T follicular helper cell (primary cell): ENCODE measurements around the gene TCERG1L.
"Not testable (repeated sequence)": the region's sequence is repeated elsewhere in the genome, so short reads cannot be mapped to it uniquely, and the experiment has no call there.

Source experiments
- DNase-seq: peaks from one replicate; pipeline ENCODE4 v3.0.0-alpha.2; 2020; ENCODE audit warnings: low read depth

TCERG1L gene

DNA sequence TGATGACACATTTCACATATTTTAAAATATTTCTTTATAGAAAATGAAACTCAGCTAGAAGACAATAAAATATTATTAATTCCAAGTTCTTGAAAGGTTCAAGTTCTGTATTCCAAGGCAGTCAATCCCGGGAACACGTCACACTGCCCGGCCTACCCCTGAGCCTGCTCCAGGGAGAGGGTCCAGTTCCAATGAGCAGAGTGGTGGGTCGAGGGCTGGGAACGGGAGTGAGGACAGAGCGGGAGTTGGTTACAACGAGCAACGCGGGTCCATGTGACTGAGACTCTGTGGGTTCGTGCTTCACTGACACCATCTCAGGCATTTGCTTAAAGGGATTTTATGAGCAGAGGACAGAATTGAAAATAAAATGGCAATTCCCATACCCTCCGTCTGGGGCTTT, 209.4 kb downstream of the TCERG1L start:
- no peak for DNase-seq

DNA sequence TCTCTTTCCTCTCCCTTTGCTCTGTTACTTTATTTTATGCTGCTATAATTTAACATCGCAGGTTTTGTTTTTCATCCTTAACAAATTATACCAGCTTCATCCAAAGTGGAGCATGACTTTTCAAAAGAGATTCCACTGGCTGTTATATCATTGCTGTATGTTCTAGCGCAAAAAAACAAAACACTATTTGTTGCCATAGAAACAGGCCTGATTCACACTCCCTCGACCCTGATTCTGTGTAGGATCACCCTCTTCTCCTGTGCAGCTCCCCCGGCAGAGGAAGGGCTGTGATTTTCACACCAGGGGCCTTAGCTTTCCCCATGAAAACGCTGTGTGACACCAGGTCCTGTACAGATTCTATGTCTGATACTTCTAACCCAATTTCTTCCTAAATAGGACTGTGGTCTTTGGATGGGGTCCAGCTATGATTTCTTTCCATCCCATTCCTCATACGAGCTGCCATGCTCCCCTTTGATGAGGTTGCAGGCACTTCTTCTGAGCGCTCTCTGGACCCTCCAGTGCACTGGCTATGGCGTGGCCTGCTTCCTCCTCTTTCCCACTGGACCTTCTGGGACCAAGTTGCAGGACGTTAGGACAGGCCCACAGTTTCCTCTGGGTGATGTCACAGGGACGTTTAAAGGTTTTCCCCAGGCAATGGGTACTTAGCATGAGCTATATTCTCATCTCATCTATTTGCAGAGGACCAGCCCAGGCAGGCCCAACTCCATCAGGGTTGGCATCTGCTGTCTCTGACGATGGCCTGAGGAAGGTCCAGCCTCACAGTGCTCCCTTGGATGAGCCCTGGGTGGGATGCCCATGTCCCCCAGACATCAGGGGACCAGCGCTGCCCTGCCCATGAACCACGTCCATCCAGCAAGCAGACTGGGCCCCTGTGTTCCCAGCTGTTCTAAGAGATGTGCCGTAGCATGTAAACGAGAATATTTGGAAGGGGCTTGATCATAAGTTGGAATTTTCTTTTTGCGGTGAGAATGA, 210.8 kb downstream of the TCERG1L start:
- DNase-seq, result not testable (repeated sequence)

DNA sequence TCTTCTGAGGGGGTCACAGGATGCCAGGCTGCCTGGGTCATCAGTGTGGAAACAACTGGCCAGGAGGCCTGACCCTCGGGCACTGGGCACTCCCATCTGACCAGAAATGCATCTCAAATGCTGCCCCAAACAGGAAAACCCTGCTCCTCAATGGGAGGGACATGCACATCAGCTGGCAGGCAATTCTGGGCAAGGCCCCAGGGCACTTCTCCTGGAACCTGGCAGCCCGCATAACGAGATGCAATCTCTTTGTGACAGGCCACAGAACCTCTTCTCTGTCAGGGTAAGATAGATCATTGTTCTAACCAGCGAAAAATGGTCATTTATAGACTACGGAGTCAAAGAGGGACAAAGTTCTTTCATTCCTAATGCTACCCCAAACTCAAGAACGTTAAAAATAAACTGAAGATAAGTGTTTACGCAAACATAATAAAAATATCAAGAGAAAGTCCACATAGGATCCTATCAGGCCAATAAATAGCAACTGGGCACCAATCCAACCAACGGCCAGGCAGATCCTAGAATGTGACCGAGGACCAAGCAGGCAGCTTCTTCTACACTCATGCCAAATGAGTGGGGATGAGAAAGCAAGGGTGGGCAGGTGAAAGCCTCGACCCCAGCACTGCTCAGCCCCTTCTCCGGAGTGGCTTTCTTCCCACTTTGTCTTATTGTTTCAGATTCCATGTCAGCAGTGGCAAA, 212.3 kb downstream of the TCERG1L start:
- DNase-seq, result no peak

GRCh38 chr10:131098416-131098952, 213.0 kb downstream of the TCERG1L start:
- no peak for DNase-seq

DNA sequence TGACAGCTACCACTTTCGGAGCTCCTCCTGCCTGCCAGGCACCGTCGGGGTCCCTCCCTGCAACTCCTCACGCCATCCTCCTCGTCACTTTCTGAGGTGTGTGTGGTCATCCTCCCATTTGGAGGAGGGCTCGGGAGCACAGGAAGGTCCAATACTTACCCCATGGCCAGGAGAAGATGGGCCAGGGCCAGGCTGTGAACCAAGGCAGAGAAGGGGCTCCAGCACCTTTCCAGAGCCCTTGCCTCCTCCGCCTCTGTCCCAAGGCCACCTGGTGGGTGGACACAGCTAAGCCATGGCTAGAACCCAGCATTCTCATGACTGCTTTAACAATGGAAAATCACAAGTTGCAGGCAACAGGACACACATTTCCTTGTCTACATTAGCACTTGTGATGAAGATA, 215.5 kb downstream of the TCERG1L start:
- no peak for DNase-seq

DNA sequence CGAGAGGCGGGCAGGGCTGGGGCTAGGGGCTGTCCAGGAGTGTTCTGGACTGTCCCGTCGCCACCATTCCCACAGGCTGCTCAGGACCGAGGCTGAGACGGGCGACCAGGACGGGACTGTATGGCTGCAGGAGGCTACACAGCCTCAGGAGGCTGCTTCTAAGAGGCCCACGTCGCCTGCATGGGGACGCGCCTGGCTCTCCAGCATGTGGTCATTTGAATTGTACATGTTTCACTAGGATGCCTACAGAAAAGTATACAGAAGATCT, 216.3 kb downstream of the TCERG1L start:
- DNase-seq, result no peak

DNA sequence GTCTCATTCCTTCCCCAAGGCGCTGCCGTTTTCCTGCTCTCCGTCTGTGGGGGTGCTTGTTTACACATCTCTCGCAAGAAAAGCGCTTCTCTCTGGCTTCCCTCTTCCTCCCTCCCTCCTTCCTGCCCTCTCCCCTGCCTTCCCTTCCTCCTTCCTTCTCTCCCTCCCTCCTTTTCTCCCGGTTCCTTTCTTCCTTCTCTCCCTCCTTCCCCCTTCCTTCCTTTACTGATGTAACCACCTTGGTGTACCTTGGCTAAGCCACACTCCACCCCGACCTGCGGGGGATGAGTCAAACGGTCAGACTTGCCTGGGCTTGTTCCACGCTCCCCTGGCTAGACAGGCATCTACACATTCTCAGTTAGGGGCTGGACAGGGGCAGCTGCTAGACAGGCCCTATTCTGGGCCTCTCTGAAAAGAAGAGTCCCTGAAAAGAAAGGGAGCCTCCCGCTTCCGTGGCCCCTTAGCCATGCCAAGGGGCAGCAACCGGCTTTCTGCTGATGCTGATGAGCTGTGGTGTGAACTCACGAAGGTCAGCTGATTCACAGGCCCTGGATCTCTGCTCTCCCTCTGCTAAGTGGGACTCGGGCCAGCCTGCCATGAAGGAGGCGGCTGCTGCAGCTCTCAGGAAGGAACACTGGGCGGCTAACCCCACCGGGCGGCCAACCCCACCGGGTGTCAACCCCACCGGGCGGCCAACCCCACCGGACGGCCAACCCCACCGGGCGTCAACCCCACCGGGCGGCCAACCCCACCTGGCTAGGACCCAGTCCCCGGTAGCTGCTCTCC, 216.8 kb downstream of the TCERG1L start:
- no peak for DNase-seq

GRCh38 chr10:131093795-131094366, 217.6 kb downstream of the TCERG1L start:
- DNase-seq, result no peak

DNA sequence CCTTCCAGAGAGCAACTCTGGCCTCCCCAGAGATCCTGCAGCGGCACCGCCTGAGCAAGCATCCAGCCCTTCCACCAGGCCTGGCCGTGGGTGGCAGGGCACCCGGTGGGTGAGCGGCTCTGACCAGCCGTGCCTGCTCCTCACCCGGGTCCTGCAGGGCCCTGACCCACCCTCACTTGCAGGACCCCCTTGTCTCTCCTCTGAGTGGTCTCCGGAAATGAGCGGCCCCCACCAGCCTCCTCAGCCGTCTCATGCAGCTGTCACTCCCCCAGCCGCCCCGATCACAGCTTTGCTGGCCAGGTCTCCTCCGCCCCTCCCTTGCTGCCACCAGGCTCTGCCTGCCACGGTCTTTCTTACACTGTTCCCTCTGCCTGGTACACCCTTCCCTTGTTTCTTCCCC, 218.2 kb downstream of the TCERG1L start:
- DNase-seq, result no peak

DNA sequence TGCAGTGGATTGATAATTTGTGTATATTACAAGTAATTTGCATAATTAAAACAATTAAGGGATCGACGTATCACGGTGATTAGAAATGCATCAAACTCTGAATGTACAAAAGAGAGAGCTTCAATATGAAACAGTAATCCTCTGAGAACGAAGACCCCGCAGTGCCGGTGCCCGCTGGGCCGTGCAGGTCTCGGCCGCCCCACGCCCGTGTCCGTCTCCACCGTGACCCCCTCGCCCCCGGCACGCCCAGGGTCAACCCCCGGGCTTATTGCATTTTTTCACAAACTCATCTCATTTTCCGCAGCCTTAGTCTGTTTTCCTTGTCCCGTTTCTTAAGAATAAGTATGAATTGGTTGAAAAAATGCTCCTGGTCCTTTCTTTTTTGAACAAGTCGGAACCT, 218.6 kb downstream of the TCERG1L start:
- no peak for DNase-seq

- DNase-seq, result no peak
Measured at GRCh38 chr10:131092386-131092785, 219.1 kb downstream of the TCERG1L start.

DNA sequence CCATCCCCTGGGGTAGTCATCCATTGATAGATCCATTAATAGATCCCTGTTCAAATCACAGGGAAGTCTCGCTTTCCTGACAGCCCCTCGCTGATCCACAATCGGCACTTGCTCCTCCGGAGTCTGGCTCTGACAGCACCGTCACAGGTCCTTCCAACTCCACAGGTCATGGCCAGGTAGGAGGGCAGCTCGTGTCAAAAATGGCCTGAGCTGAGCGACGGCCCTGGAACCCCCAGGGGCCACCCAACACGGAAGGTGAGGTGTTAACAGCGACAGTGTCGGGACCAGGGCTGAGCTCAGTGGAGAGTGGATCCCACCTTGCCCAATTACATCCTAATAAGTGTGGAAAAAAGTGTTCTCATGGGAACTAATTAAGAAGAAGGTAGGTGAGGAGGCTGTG, 219.8 kb downstream of the TCERG1L start:
- DNase-seq, result no peak

- no peak for DNase-seq
Measured at GRCh38 chr10:131090761-131091661, 220.5 kb downstream of the TCERG1L start.

- DNase-seq, result no peak
Measured at GRCh38 chr10:131089861-131090260, 221.7 kb downstream of the TCERG1L start.

DNA sequence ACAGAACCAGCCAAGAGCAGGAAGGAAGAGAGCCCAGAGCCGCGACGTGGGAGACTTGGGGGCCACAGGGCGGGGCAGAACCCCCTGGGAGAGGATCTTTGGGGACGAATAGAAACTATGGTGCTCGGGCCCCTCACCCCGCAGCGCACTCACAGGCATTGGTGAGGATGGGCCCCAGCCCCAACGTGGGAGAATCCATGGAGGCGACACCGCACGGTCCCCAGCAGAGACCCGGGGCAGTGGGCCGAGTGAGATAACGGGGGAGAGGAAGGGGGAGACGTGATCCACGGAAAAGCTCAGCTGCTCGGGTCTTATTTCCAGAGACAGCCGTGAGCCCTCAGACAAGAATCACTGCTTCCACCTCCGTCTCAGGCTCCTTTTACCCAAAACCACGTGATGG, 222.4 kb downstream of the TCERG1L start:
- no peak for DNase-seq

DNA sequence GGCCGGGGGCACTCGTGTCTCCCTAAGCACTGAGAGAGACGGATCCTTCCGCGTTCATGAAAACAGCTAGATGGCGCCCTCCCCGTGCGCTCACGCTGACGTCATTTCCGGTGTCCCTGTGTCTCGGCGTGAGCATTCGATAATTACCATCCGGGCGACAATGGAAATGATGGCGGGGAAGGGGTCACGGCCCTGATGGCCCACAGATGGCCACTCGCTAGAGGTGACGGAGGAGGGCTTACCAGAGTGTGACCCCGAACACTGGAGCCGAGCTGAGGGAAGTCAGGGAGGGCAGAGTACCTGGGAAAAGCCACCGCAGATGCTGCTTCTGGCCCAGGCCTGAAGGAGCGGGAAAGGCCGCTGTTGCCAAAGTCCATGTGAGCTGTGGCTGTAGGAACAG, 222.9 kb downstream of the TCERG1L start:
- DNase-seq, result no peak

DNA sequence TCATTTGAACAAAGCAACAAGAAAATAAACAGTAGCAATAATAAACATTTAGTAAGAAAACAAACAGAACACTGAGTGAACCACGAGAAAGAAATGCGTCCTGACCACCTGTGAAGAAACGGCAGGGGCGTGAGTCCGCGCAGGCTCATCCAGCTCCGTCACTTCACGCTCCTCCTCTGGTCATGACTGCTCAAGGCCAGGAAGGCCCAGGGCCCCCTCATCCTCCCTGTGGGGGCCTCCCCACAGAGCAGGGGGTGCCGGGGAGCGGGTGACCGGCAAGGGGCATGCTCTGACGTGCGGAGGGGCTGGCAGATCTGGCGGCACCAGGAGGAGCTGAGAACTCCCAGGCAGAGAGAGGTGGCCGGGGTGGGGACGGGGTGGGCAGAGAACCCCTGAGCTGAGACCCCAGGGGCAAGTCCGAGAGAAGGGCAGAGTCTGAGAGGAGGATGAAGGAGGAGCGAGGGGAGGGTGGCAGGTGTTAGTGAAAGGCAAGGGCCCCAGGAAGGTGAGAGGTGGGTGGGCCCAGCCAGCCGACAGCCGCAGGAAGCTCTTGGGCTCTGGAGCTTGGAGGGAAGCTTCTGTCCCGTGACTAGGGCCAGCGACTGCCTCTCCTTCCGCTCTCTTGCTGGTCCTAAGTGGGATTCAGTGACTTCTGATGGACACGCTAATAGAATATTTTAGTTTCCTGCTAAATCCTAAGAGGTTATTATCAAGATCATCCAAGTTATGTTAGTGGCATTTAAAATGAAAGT, 223.9 kb downstream of the TCERG1L start:
- no peak for DNase-seq

GRCh38 chr10:131086511-131086910, 225.0 kb downstream of the TCERG1L start:
- DNase-seq, result no peak

GRCh38 chr10:131086094-131086493, 225.4 kb downstream of the TCERG1L start:
- DNase-seq, result no peak
